ENCODE data around the gene SPEN. TPM values are rescaled to one million over a fixed set of nuclear protein-coding genes. Genes with fewer than 3 reads are reported as not detected.
A peak's percentile ranks its signal among the peaks of the same experiment; 100 is the strongest.

Gene SPEN
- total and polyA plus RNA-seq, 9 of the 15 experiments (the other 6 are each of a cell fraction or from before 2014, with no cell fraction given) = 5.7 to 87.5 (median 27.2) TPM

GRCh38 chr1:15847100-15847892, at the start of gene SPEN (continued):
- TF ChIP-seq ZBTB40 (IDR thresholded peaks at IDR 0.05) = peak; percentile 36
- TF ChIP-seq ZBTB40 (CRISPR knock-in tag; IDR thresholded peaks at IDR 0.05) = no peak
- TF ChIP-seq SMAD3 (CRISPR knock-in tag; conservative IDR thresholded peaks at IDR 0.05) = 0 out of 2 replicates have a peak, but pooled peaks have one; percentile 32
- TF ChIP-seq TEAD1 (CRISPR knock-in tag; IDR thresholded peaks at IDR 0.05) = peak in 1 of 2 experiments; percentile 14; a peak in 1 of 4 replicates
- TF ChIP-seq ATF2 (CRISPR knock-in tag; IDR thresholded peaks at IDR 0.05) = no peak
- peak; percentile 76; the same call in 1 of the 2 replicates for TF ChIP-seq ZNF76 (CRISPR knock-in tag; IDR thresholded peaks at IDR 0.05; ENCODE audit: borderline replicate concordance)
- no peak for TF ChIP-seq ZNF253 (CRISPR knock-in tag; conservative IDR thresholded peaks at IDR 0.05)
- TF ChIP-seq ZNF668 (CRISPR knock-in tag; IDR thresholded peaks at IDR 0.05) = no peak
- no peak for TF ChIP-seq RFX5 (IDR thresholded peaks at IDR 0.05; ENCODE audit: low read depth, low read length)
- no peak for TF ChIP-seq HNRNPK (IDR thresholded peaks at IDR 0.05; ENCODE audit: low read depth, low read length, poor library complexity, severe bottlenecking)
- no peak for TF ChIP-seq TSC22D4 (tag; IDR thresholded peaks at IDR 0.05)
- 0 out of 4 replicates have a peak, but pooled peaks have one; percentile 5 to 7 for TF ChIP-seq RAD21 (CRISPR knock-in tag; conservative IDR thresholded peaks at IDR 0.05 in 1 of 2, IDR thresholded peaks at IDR 0.05 in 1 of 2)
- no peak for TF ChIP-seq ZNF146 (CRISPR knock-in tag; IDR thresholded peaks at IDR 0.05; ENCODE audit: unreplicated experiment)
- peak; percentile 91 for TF ChIP-seq SPI1 (IDR thresholded peaks at IDR 0.05; ENCODE audit: borderline replicate concordance, low read depth, low read length)
- TF ChIP-seq CBX5 (IDR thresholded peaks at IDR 0.05; ENCODE audit: borderline replicate concordance, low read depth) = no peak
- TF ChIP-seq ZBTB26 (CRISPR knock-in tag; IDR thresholded peaks at IDR 0.05) = peak; percentile 84; the same call in 1 of the 2 replicates

Measured in K562 (cell line).